ENCODE results near the gene EXOSC10. TPM values are rescaled to one million over a fixed set of nuclear protein-coding genes. Genes with fewer than 3 reads are reported as not detected.

The EXOSC10 gene
- total RNA-seq, result 38.7 TPM

GRCh38 chr1:11099310-11100148, at the start of gene EXOSC10:
EXOSC10 (minus strand) TSS chr1:11099869; CDS start chr1:11099831, 38 bp downstream.
- Histone ChIP-seq H3K36me3 (peaks cover 28 to 31% of the 10 kb centered on the region in 2 donors), H3K27me3 (no peaks in the 10 kb centered on the region), H3K9me3 (no peaks in the 10 kb centered on the region), H3K4me3 (peak within 1 kb of the TSS; percentile 85 to 89), H3K27ac (peak within 1 kb of the TSS; percentile 50 to 80), H3K4me1 (peaks cover 0 to 14% of the 10 kb centered on the region in 2 donors)
- no peak for TF ChIP-seq CTCF (IDR thresholded peaks at IDR 0.05)
- DNase-seq (ENCODE audit: low spot score in 2 of 2), result peak; percentile 54 to 96
- intact Hi-C loops (cut with DNase I), result loop anchor here (1.0 to 10.0 kb wide), 4 partner anchors 39 to 174 kb away; partner anchors contain the start of genes MTOR, SRM and UBIAD1

GRCh38 chr1:11147197-11147770, 47.6 kb upstream of the EXOSC10 start:
- Histone ChIP-seq H3K27me3 (no peaks in the 10 kb centered on the region), H3K9me3 (no peaks in the 10 kb centered on the region), H3K4me1 (peaks cover 0 to 9% of the 10 kb centered on the region in 2 donors), H3K36me3 (peaks cover 36 to 71% of the 10 kb centered on the region in 2 donors), H3K27ac (no peak overlapping the region), H3K4me3 (no peak overlapping the region)
- intact Hi-C loops (cut with DNase I), result no loop called here
- TF ChIP-seq CTCF (IDR thresholded peaks at IDR 0.05), result no peak
- DNase-seq (ENCODE audit: low spot score in 2 of 2), result no peak

- Histone ChIP-seq H3K4me3 (no peak overlapping the region), H3K27me3 (no peaks in the 10 kb centered on the region), H3K4me1 (peaks cover 0 to 9% of the 10 kb centered on the region in 2 donors), H3K27ac (no peak overlapping the region), H3K36me3 (peaks cover 36 to 65% of the 10 kb centered on the region in 2 donors), H3K9me3 (no peaks in the 10 kb centered on the region)
- DNase-seq (ENCODE audit: low spot score in 2 of 2), result no peak
- intact Hi-C loops (cut with DNase I), result no loop called here
- no peak for TF ChIP-seq CTCF (IDR thresholded peaks at IDR 0.05)
Measured at GRCh38 chr1:11145741-11146140, 46.1 kb upstream of the EXOSC10 start.

- no peak for TF ChIP-seq CTCF (IDR thresholded peaks at IDR 0.05)
- Histone ChIP-seq H3K4me1 (peaks cover 0 to 9% of the 10 kb centered on the region in 2 donors), H3K27me3 (no peaks in the 10 kb centered on the region), H3K36me3 (peaks cover 39 to 67% of the 10 kb centered on the region in 2 donors), H3K27ac (peak overlapping the region; percentile 65 to 79), H3K9me3 (no peaks in the 10 kb centered on the region), H3K4me3 (no peak overlapping the region)
- no peak for DNase-seq (ENCODE audit: low spot score in 2 of 2)
- intact Hi-C loops (cut with DNase I), result loop anchor here (5.0 kb wide), 1 partner anchor 33 kb away; no protein-coding TSS in a partner anchor
Measured at GRCh38 chr1:11144570-11145256, 45.0 kb upstream of the EXOSC10 start.

- H3K27ac ChIP-seq, result peak overlapping the region; percentile 65 to 79
- H3K9me3 ChIP-seq, result no peaks in the 10 kb centered on the region
- no peak for TF ChIP-seq CTCF (IDR thresholded peaks at IDR 0.05)
- no peak overlapping the region for H3K4me3 ChIP-seq
- H3K4me1 ChIP-seq, result peaks cover 0 to 9% of the 10 kb centered on the region in 2 donors
- intact Hi-C loops (cut with DNase I), result loop anchor here (5.0 kb wide), 1 partner anchor 33 kb away; no protein-coding TSS in a partner anchor
- no peaks in the 10 kb centered on the region for H3K27me3 ChIP-seq
- H3K36me3 ChIP-seq, result peaks cover 38 to 67% of the 10 kb centered on the region in 2 donors
- DNase-seq (ENCODE audit: low spot score in 2 of 2), result no peak
Measured at GRCh38 chr1:11143907-11144306, 44.2 kb upstream of the EXOSC10 start.

Measured in ascending aorta (tissue), 2 donors.